SIG-M5 (cell line): ENCODE measurements around the gene EARS2.
A peak's percentile ranks its signal among the peaks of the same experiment; 100 is the strongest.
"Not testable (repeated sequence)": the region's sequence is repeated elsewhere in the genome, so short reads cannot be mapped to it uniquely, and the experiment has no call there.

Experiments
- DNase-seq: peaks from one replicate; lab custom pipeline; 2025; lab: John Stamatoyannopoulos, UW

The EARS2 gene

DNA sequence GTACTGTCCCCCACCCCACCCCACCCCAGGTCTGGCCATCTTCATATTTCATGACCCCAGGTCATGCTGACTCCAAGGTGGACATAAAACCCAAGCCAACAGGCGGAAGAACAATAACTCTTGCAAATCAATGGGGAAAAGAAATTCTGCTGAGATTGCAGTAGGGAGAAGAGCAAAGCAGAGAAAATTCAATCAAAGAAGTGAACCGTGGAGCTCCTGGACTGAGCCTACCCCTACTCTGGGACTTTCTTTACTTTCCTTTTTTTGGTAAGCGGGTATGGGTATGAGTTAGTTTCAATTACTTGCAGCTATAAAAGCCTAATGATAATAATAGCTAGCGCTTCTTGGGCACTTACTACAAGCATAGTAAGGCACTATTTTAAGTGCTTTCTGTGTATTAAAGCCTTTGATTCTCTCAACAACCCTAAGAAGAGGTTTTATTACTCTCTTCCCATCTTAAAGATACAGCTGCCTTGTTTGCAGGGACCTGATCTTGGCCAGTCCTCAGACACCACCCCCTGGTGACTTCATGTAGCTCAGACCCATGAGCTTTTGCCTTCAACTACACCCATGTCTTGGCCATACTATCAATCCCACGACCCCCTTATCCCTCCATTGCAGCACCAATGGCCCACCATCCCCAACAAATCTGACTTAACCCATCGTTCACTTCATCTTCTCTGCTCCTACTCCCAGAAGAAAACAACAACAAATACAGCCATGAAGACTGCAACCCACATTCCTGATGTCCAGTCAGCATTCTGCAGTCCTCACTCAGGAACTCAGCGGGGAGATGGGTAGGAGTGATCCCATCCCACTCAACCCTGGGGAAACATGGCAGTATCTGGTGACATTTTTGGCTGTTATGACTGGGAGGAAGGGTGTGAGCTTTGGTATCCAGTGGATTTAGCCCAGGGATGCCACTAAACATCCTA lies 51.2 kb downstream of the EARS2 start:
- DNase-seq = no peak

DNA sequence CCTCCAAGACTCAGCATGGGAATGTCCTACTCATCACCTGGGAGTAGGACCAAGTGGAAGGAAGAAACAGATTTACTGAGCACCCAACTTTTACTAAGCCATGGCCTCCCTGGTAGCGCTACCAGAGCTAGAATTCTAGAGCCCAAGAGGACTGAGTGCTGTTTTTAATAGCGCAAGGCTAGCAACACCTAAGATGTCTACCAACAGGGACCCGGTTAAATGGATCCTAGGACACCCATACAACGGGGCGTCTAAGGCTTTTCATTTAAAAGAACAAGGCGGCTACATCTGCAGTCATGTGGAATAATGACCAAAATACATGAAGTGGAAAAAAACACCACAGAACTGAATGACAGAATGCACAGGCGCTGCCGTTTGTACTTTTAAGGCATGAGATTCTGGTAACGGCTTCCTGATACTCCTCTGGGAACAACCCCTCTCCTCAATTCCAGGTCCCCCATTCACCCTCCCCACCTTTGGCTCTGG lies 51.9 kb downstream of the EARS2 start:
- no peak for DNase-seq

DNA sequence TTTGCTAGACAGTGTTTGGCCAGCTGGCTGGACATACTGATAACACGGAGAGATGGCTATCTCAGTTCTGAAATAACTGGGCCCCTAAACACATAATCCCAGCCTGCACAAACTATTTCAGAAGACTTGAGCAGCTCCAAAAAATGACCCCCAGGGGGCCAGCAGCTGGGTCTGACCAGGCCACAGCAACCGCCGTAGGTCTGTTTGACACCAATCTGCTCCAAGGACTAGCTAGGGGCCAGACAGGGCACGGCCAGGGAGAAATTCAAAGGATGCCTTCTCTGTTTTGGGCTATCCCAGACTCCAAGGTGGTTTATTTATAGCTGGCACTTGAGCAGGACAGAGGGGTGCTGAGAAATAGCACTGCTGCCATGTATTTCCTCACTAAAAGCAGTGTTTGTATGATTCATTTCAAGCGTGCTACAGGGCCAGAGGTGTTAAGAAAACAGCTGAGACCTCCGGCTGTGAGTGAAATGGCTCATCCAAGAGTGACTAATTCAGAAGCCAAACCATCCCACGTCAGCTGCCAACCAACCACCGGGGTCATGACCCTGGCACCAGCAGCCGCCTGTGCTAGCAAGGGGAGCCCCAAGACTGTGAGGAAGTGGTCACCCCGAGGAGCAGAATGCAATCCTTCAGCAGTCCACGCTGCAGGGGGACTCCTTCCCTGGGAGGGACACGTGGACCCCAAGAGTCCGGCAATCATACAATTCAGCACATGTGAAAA lies 52.5 kb downstream of the EARS2 start:
- DNase-seq = peak; percentile 73

DNA sequence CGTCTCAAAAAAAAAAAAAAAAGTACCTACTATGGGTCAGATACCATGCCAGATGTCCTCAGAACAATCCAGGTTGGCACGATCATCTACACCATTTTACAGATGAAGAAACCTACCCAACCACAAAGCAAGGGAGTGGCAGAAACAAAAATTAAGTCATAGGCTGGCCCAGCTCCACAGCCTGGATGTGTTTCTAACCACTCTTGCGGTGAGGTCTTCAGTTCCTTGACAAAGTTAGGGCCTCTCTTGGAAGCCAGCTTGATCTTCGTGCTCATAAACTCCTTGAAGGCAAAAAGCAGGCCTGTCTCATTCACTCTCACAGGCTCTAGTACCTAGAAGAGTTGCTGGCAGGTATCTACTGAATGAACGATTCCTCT lies 53.1 kb downstream of the EARS2 start:
- no peak for DNase-seq

DNA sequence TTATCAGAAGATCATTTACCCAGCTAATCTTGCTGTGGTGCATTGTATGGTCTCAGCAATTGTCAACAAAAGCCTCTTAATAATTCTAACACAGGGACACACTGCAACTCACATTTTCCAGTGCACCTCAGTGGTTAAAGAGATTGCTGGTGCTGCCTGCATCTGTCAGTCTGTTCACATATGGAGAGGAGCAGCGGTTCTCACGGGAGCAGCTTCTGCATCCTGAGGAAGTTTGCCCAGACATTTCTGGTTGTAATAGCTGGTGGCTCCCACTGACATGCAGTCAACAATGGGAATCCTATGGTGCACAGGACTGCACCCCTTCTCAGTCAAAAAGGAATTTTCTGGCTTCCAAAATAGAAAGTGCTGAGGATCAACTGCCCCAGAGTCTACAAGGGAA lies 54.7 kb downstream of the EARS2 start:
- DNase-seq = no peak

DNA sequence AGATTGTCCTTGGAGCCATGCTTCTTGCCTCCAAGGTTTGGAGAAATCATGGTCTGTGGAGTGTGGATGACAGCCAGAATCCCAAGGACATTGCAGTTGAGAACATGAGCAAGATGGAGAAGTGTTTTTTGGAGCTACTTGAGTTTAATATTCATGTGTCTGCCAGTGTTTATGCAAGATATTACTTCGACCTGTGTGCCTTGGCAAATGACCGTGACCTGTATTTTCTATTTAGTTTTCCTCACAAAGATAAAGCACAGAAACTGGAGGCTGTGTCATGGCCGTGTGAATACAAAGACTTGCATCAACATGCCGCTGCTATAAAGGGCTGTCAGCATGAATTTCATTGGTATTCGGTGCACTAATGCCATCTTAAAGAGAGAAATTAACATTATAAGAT lies 55.9 kb downstream of the EARS2 start:
- DNase-seq = no peak

DNA sequence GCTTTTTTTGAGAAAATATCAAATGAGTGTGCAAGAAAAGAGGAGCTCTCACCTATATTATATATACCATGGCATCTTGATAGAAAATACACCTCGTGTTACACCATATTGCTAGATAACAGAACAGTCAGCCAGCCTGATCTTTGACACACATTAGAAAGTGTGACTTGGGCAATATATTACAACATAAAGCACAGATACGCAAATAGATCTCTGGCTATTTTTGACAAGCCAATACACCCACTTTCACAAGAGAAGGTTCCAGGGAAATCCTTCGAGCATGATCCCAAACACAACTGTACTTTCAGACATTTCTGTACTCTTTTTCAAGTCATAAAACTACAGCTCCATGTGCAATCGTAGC lies 56.3 kb downstream of the EARS2 start:
- DNase-seq = no peak

DNA sequence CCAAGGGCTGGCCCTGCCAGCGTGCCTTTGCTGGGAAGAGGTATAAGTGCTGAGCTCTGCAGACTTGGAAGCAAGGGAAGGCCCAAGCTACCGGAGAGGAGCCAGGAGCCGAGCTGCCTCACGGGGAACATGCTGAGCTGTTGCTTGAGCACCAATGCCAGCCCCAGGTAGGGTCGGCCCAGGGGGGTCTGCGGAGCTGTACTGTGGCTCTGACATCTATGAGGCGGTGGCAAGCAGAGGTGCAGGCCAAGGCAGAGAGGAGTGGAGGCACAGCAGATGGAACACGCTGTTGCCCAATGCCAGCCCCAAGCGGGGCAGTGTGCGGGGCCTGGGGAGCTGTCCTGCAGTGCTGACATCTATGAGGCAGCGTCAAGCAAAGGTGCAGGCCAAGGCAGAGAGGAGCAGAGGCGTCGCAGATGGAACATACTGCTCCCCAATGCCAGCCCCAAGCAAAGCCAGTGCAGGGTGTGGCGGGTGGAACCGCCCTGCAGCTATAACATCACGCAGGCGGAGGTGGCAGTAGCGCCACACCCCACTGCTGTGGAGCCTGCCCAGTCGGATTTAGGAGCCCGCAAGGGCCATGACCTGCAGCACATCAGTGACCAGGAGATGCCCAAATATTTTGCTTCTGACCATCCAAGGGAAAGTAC lies 56.8 kb downstream of the EARS2 start:
- DNase-seq = no peak

DNA sequence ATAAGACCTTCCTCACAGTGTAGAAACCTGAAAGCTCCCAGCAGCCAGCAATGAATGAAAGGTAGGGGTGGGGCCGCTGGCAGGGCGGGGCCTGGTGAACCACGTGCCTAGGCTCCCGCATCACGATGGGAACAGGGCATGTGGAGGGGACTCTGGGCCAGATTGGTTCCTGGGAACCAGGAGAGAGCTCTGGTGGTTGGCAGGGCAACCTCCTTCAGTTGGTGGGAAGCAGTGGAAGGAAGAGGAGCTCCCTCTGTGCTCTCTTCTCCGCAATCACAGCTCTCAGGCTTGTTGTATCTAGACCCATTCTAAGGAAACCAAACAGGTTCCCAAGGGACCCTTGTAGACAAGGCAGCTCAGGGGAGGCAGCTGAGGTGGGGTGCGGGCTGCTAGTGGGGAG lies 57.3 kb downstream of the EARS2 start:
- DNase-seq = no peak

DNA sequence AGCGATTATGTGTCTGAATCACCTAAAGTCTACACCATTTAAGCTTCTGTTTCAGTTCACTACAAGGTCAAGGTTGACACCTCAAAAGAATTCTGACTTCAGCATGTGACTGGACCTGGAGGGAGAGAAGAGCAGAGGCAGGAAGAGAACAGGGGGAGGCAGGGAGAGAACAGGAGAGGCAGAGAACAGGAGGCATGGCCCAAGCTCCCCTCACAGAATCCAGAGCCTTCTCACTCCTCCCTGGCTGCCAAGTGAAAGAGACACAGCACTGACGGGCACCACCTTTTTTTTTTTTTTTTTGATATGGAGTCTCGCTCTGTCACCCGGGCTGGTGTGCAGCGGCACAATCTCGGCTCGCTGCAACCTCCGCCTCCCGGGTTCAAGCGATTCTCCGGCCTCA lies 58.3 kb downstream of the EARS2 start:
- DNase-seq = no peak

DNA sequence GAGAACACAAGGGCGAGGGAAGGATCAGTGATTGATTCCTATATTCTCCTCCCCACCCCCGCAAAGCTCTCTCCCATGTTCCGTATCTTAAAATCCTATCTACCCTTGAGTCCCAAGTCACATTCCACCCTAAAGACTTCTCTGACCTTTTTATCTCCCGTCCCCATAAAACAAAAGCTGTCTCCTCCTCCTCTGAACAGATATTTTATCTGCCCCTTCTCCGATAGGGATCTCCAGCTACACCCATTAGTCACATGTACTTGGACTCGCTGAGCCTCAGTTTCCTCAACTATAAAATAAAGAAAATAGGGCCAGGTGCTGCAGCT lies 59.6 kb downstream of the EARS2 start:
- no peak for DNase-seq

DNA sequence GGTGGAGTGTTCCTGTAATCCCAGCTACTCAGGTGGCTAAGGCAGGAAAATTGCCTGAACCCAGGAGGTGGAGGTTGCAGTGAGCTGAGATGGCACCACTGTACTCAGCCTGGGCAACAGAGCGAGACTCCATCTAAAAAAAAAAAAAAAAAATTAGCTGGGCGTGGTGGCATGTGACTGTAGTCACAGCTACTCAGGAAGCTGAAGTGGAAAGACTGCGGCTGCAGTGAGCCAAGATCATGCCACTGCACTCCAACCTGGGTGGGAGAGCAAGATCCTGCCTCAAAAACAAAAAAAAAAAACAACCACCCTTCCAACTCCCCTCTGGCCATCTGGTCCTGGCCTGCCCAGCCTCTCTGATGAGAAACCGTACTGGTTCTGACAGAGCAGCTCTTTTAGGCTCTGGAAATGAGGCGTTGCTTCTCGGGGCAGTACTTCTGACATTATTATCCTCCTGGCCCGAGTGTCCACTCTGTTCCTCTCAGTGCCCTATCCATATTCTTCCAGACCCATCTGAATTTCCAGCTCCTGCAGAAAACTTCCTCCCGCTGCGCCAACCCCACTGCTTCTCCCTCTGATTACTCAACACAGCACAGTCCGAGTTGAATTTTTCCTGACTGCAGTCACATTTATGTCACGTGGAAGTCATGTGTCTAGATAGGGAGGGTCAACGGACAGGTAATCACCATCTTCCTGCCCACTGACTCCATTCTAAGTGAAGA lies 60.2 kb downstream of the EARS2 start:
- DNase-seq = no peak

DNA sequence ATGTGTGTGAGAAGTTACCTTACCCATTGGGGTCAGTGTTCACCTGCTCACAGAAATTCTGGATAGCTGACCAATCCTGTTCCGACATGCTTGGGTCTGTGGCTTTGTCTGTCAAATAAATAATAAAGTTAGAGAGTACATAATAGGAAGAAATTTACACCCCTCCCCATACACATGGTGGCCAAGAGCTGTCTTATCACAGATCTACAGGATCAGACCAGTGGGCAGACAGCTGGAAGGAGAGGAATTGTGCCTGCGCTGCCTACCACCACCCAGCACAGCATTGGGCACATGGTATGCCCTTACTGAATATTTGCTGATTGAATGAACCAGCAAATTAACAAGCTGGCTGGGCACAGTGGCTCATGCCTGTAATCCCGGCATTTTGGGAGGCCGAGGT lies 61.5 kb downstream of the EARS2 start:
- no peak for DNase-seq

DNA sequence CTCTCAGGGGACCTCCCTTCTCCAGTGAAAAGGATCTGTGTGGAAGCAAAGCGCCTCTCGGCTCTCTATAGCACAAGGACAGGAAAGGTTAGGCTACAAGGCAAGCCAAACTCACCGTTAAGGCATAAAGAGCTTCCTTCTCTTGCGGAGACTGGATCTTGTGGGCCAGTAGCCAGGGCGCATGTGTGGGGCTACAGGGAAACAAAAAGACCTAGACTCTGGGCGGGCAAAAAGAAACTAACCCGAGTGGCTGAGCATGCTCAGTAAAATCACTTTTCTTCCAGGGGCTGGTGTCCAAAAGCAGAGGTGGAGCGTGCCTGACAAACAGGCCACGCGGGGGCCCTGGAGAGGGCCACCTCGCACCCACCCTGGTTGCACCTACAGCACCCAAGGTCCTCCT lies 63.0 kb downstream of the EARS2 start:
- DNase-seq = no peak

DNA sequence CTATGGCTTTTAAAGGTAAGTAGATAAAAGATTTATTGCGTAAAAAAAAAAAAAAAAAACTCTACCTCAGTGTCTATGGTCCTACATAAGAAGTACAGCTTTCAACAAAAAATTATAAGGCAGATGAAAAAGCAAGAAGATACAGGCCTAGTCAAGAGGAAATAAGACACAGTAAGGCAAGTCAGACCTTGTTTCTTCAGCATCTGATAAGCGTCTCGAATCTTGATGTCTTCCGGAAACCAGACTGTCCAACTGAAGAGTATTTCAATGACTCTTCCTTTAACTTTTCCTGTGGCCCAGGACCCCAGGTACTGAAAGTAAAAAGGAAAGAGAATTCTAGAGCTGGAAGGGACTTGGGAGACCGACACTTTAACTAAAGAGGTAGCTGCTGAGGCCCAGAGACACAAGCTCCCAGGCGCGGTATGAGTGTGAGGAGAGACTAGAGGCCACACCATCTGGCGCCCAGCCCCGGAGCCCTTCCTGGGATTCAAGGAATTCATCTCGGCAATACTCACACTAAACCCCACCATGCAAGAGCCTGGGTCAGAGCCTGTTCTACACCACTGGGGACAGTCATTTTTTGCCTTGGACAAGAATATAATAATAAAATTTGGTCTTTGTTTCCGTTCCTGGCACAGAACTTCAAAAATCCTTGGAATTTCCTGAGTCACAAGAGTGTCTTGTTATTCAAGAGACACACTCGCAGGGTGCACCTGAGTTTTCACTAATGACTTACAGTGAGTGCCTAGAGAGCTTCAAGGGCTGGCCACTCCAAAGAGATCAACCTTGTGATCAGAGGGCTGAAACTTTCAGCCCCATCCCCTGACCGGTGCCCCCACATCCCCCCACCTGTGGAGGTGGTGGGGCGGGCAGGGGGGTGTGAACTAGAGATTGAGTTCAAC lies 65.4 kb downstream of the EARS2 start:
- DNase-seq = no peak

DNA sequence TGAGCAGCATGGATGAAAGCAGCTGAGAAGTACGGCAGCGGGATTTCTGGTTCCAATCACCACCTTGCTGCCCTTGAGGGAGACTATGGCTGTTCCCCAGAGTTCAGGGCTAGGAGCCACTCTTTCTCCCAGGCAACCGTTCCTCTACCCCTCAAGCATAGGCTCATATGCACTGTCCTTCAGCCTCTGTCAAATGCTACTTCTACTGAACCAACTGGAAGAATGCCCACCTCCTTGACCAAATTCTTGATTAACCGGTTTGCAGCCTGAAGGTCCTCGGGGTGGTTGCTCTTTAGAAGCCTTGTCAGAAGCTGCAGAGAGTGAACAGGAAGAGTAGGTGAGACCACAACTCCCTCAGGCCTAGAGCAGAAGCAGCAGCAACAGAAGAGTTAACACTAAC lies 70.7 kb downstream of the EARS2 start:
- no peak for DNase-seq

DNA sequence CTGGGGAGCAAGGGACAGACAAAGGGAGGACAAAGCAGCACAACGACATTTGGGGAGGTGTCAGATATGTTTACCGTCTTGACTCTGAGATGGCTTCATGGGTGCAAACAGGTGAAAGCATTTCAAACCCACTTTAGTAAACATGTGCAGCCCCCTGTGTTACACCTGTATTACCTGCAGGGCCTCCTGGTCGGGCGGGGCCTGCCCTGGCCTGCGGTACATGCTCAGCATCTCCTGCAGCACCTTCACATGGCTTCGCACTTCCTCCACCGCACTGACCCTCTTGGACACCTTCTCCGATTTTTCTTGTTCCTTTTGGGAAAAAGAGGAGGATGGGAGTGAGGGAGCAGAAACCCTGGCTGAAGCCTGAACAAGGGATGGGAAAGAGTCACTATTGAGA lies 71.3 kb downstream of the EARS2 start:
- no peak for DNase-seq

DNA sequence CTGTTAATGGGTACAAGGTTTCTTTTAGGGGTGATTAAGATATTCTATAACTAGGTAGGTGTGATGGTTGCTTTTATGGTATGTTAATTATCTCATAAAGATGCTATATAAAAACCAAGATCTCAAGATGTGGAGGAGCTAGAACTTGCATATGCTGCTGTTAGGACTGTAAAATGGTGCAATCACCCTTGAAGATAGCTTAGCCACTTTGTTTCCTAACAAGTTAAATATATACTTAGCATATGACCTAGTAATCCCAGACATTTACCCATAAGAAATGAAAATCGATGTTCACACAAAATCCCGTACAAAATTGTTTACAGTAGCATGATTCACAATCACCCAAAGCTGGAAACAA lies 71.9 kb downstream of the EARS2 start:
- DNase-seq = no peak

DNA sequence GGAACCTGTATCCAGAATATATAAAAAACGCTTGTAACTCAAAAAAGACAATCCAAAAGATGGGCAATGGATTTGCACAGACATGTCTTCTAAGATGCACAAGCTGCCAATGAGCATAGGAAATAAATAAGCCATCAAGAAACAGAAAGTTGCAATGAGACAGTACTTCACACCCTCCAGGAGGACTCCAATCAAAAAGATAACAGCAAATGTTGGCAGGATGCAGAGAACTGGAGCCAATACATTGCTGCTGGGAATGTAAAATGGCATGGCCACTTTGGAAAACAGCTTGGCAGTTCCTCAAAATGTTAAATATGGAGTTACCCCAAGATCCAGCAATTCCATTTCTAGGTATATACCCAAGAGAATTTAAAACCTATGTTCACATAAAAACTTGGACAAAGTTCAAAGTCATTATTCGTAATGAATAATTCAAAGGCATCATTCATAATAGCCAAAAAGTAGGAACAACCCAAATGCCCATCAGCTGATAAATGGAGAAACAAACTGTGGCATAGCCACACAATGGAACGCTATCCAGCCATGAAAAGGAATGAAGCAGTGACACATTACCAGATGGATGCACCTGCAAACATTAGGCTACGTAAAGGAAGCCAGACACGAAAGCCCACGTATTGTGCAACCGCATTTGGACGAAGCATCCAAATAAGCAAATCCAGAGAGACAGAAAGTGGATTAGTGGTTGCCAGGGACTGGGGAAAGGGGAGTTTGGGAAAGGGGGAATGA lies 72.5 kb downstream of the EARS2 start:
- DNase-seq = no peak

DNA sequence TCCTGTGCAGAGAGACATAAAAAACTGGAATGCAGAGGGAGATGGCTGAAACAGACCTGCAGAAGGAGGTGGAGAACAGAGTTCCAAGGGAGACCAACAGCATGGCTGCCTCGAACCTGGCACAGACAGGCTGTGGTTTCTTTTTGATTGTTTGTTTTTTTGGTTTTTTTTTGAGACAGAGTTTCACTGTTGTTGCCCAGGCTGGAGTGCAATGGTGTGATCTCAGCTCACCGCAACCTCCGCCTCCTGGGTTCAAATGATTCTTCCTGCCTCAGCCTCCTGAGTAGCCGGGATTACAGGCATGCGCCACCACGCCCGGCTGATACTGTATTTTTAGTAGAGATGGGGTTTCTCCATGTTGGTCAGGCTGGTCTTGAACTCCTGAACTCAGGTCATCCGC lies 73.7 kb downstream of the EARS2 start:
- not testable (repeated sequence) for DNase-seq

DNA sequence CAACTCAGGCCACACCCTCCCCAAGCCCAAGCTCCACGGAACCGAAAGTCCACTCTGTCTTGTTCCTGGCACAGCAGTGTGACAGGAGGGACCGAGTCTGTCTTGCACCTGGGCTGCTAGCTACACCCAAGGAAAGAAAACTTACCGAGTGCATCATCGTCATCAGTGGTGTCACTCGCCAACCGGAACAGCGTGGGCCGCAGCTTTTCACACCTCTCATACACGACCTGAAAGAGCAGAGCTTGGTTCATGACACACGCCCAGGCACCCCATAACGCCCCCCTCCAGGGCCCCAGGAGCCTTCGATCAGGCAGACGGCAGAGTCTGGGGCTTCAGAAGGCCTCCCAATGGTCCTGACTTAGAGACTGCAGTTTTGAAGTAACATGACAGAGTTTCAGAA lies 74.4 kb downstream of the EARS2 start:
- DNase-seq = no peak
